Activated CD8-positive, alpha-beta memory T cell treated with anti-CD3 and anti-CD28 coated beads, Interleukin-2, amount 50 U/mL, for 1 hour (primary cell): Measurements from ENCODE around the gene MAPKAP1.

Experiments used
- DNase-seq: peaks from one replicate; pipeline ENCODE4 v3.0.0-alpha.2; 2020; ENCODE audit errors: extremely low read depth

Gene MAPKAP1

GRCh38 chr9:125455132-125455531 lies 251.9 kb downstream of the MAPKAP1 start:
- no peak for DNase-seq

DNA sequence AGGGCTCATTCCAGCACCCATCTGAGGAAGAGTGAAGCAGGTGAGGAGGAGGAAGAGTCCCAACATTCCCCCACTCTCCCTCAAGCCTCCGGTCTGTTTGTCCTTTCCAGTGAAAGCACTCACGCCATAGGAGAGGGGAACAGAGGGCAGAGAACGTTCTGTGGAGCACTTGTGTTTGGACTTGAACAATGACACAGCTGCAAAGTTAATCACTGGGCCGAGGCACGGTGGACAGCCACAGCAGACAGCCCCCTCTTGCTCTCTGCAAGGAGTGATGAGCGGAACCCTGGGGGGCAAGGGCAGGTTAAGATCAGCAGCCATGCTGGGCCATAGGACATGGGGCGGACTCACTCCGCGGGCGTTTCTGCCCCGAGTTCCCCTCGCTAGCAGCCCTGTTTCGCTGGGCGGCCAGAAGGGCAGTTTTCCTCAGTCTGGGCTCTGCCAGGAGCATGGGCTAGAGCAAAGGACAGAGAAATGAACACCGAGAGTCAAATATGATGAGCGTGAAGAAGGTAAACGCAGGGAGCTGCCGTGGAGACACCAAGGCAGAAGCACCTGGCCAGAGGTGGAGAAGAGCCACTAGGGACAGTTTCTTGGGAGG lies 259.7 kb downstream of the MAPKAP1 start:
- DNase-seq = no peak

DNA sequence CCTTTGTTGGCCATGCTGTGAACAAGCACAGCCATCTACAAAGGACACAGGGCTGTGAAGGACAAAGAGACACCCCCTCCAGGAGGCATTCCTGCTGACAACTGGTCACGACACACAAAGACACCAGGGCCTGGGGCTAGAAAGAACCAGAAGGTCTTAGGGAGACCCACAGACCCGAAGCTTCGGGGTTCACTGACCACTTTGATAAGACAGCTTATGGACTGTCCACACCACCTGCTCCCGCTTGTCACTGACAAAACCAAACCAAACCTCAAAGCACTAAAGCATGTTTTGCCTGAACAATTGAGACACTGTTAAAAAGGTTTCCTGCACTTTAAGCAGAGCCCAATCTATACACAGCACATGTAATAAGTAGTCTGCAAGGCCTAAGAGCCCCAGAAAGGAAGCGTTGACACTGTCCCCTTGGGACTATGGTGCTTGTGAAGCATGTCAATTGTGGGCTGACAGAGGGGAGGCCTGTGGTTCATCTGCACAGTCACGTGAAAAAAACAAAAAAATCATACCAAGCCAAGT lies 260.4 kb downstream of the MAPKAP1 start:
- no peak for DNase-seq

- no peak for DNase-seq
Measured at GRCh38 chr9:125444956-125445506, 262.0 kb downstream of the MAPKAP1 start.

DNA sequence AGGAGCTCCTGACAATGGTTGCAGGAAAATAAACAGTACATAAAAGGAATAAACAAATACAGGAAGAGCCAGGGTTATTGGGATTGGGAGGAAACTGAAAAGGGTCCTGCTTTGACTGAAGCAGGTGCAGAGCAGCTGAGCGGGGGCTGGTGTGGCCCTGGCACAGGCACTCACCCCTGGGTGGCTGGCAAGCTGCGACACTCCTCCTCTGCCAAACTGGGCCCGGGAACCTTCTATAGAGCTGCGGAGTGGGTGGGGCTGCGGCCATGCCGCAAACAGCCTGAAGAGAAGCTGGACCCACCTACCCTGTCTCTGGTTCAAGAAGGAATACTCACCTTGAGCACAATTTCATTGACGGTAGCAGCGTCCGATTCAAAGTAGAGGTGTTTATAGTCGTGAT lies 262.8 kb downstream of the MAPKAP1 start:
- no peak for DNase-seq

GRCh38 chr9:125443367-125443766 lies 263.6 kb downstream of the MAPKAP1 start:
- no peak for DNase-seq

- DNase-seq = no peak
Measured at GRCh38 chr9:125442452-125442851, 264.6 kb downstream of the MAPKAP1 start.

DNA sequence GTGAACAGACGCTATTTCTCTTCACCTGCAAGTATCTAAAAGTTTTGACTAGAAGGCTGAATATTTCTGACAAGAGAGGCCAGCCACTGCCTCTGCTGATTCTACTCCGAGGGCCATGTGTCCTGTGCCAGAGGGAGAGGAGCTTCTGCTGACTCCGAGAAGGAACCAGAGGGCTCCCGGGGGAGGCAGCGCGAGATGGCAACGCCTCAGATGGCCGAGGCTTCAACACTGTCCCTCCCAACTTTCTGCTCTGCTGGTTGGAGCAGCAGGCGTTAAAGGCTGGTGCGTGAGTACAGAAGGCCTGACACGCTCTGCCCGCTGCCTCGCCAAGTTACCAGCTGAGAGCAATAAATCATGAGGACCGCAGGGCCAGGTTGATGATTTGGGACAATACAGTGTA lies 266.6 kb downstream of the MAPKAP1 start:
- DNase-seq = no peak

- DNase-seq = no peak
Measured at GRCh38 chr9:125439434-125440272, 267.4 kb downstream of the MAPKAP1 start.

GRCh38 chr9:125438506-125439433 lies 268.2 kb downstream of the MAPKAP1 start:
- DNase-seq = no peak

DNA sequence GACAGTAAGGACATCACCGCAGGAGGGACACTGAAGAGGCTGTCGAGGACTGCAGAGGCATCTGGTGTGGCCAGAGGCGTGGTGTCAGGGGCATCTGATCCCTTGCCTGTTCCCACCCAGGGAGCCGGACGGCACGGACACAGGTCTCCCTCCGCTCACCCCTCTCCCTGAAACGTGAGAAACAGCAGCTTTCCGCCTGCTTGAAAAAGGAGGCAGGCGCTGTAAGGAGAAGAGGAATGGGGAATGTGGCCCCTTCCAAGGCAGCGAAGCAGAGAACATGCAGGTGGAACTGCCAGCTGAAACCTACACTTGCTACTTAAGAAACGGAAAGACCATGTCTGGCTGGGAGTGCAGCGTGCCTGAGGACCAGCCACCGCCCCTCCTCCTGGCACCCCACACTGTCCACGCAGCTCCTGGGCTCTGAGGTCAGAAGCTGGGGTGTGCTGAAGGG lies 269.2 kb downstream of the MAPKAP1 start:
- no peak for DNase-seq

GRCh38 chr9:125436613-125437443 lies 270.2 kb downstream of the MAPKAP1 start:
- DNase-seq = no peak

DNA sequence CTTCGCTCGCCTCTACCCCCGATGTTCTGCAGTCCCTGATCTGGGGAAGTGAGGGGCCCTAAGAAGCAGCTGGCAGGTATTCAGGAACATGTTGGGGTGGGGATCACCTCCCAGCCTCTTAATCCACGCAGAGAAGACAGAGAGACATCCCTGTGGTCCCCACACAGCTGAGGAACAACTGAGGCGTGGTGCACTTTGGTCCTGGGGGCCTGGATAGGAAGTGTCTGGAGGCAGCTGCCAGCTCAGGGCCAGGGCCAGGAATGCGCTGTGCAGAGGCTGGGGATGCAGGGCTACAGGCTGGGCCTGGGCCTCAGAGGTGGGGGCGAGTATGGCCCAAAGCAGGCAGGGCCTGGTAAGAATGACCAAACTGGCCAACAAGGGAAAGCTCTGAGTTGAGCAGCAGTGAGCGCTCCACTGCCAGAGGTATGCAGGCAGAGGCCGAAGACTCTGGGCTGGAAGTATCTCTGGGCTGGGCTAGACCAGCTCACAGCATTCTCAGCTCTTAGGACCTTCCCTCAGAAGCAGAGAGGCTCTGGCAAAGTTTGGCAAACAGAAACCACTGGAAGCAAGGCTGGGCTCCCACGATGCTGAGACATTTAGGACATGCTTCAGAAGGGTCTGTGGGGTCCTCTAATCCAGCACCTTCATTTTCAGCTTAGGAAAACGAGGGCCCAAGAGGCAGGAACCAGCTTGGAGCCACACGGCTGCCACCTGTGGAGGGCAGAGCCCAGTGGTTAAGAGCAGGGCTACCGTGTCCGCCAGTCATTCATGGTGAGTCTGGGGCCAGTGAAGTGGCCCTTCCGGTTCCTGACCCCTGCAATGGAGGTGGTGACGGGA lies 271.0 kb downstream of the MAPKAP1 start:
- no peak for DNase-seq

- no peak for DNase-seq
Measured at GRCh38 chr9:125434986-125435775, 271.8 kb downstream of the MAPKAP1 start.

GRCh38 chr9:125433461-125434011 lies 273.5 kb downstream of the MAPKAP1 start:
- DNase-seq = no peak

GRCh38 chr9:125432715-125433385 lies 274.2 kb downstream of the MAPKAP1 start:
- no peak for DNase-seq

DNA sequence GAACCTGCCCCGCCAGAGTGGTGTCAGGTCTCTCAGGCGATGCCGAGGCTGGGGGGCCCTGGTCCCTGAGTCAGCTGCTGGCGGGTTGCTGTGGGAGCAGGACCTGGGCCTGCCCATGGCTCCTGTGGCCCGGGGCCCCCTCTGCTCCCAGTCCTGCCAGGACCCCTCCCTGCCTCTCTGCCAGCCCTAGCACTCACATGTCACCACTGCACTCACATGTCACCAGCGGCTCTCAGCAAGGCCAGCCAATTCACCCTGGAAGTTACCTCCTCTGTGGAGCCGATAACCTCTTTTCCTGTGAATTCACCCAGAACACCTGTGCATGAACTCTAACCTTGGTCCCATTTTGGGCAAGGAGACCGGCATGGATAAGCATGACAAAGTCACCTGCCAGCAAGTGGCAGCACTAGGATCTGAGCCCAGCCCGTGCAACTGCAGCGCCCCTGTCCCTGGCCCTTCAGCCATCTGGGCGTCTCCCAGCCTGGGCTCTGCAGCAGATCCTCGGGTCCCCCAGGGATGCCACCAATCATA lies 275.2 kb downstream of the MAPKAP1 start:
- no peak for DNase-seq

- DNase-seq = no peak
Measured at GRCh38 chr9:125431012-125431305, 276.0 kb downstream of the MAPKAP1 start.
